Neural progenitor cell (in vitro differentiated cells): ENCODE measurements around the gene SLC7A10. TPM values are rescaled to one million over a fixed set of nuclear protein-coding genes. Genes with fewer than 3 reads are reported as not detected.

Experiments used
- DNase-seq: peaks from one replicate; pipeline ENCODE4 v3.0.0-alpha.2; 2016; ENCODE audit warnings: low spot score
- H2AFZ ChIP-seq: fragments of 200-600 bp; sonication (generic); replicated peaks from 2 replicates; pipeline ENCODE4 v1.6.1; 2016; ENCODE audit warnings: antibody characterized with exemption
- H3F3A ChIP-seq: fragments of 200-600 bp; sonication (generic); 2 replicates; pipeline ENCODE4 v1.6.1; 2016; ENCODE audit warnings: antibody characterized with exemption, low read depth
- H3K27ac ChIP-seq: fragments of 200-600 bp; sonication (generic); 2 replicates; pipeline ENCODE4 v1.5.1; 2016; ENCODE audit warnings: mild to moderate bottlenecking
- H3K27me3 ChIP-seq: fragments of 200-600 bp; sonication (generic); 2 replicates; pipeline ENCODE4 v1.6.1; 2016; ENCODE audit warnings: mild to moderate bottlenecking, moderate library complexity
- H3K36me3 ChIP-seq: fragments of 200-600 bp; sonication (generic); 2 replicates; pipeline ENCODE4 v1.5.1; 2016
- H3K4me1 ChIP-seq: fragments of 200-600 bp; sonication (generic); 2 replicates; pipeline ENCODE4 v1.6.1; 2016; ENCODE audit warnings: mixed run types
- H3K4me2 ChIP-seq: fragments of 200-600 bp; sonication (generic); 2 replicates; pipeline ENCODE4 v1.6.1; 2016
- H3K4me3 ChIP-seq: fragments of 200-600 bp; sonication (generic); 2 replicates; pipeline ENCODE4 v1.5.1; 2016
- H3K79me2 ChIP-seq: fragments of 200-600 bp; sonication (generic); 2 replicates; pipeline ENCODE4 v1.6.1; 2016; ENCODE audit warnings: low read depth
- H3K9ac ChIP-seq: fragments of 200-600 bp; sonication (generic); 2 replicates; pipeline ENCODE4 v1.6.1; 2016
- H3K9me3 ChIP-seq: fragments of 200-600 bp; sonication (generic); 2 replicates; pipeline ENCODE4 v1.5.1; 2016; ENCODE audit warnings: low read depth
- H4K20me1 ChIP-seq: fragments of 200-600 bp; sonication (generic); 2 replicates; pipeline ENCODE4 v1.6.1; 2016; ENCODE audit warnings: low read depth
- H3K27ac Mint-ChIP-seq: 3 replicates; pipeline ENCODE4 v1.8.0; 2021; ENCODE audit warnings: mixed read lengths
- H3K27me3 Mint-ChIP-seq: 2 replicates; pipeline ENCODE4 v1.8.0; 2022; ENCODE audit warnings: low read depth, mild to moderate bottlenecking, inconsistent platforms, moderate library complexity, mixed read lengths; ENCODE audit not compliant: insufficient read depth
- H3K36me3 Mint-ChIP-seq: 3 replicates; pipeline ENCODE4 v1.8.0; 2021; ENCODE audit warnings: mixed read lengths
- H3K4me1 Mint-ChIP-seq: 3 replicates; pipeline ENCODE4 v1.8.0; 2021; ENCODE audit warnings: mixed read lengths
- H3K4me3 Mint-ChIP-seq: 3 replicates; pipeline ENCODE4 v1.8.0; 2021; ENCODE audit warnings: mild to moderate bottlenecking, moderate library complexity, mixed read lengths
- H3K9me3 Mint-ChIP-seq: 3 replicates; pipeline ENCODE4 v1.8.0; 2020; ENCODE audit warnings: mixed read lengths
- EZH2 ChIP-seq: fragments of 200-600 bp; sonication (generic); IDR thresholded peaks from 2 replicates; pipeline ENCODE4 v1.6.1; 2017; ENCODE audit warnings: antibody characterized with exemption, mild to moderate bottlenecking, moderate library complexity
- EZH2phosphoT487 ChIP-seq: fragments of 200-600 bp; sonication (generic); IDR thresholded peaks from 2 replicates; pipeline ENCODE4 v1.6.1; 2017; ENCODE audit warnings: antibody characterized with exemption
- total RNA-seq: library from RNA; depleted of rRNA; stranded (reverse); fragments of >200 nt; gene quantifications from 2 replicates; pipeline ENCODE4 v1.2.3, GENCODE V29; 2015; ENCODE audit warnings: low replicate concordance
- TF ChIP-seq, protein P1 (sequence below): fragments of 200-600 bp; sonication (generic); IDR thresholded peaks from 2 replicates; pipeline ENCODE4 v1.5.1; 2017; ENCODE audit warnings: antibody characterized with exemption, mild to moderate bottlenecking

The SLC7A10 gene
- total RNA-seq, 1 donor from 2014 or later = 0.79 TPM

DNA sequence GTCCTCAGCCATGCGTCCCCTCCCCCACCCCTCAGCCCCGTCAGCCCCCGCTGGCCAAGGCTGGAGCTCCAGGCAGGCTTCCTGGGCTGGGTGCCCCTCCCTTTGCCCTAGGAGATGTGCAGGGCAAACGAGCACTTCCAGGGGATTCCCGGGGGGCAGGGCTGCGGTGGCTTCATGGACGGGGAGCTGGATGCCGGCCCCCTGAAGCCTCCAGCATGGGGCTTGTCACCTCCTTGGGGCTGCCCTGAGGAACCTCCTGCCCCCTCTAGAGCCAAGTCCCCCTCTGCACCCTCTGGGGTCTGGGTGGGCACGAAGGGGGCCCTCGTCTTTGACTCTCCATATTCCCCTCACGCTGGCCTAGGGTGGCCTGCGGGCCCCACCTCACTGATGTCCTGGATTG is 25.4 kb upstream of the SLC7A10 start:
- Histone ChIP-seq H3K36me3 (no peaks in the 10 kb centered on the region), H3K79me2 (no peaks in the 10 kb centered on the region), H3K9ac (no peak overlapping the region), H3K4me1 (no peaks in the 10 kb centered on the region), H3K27ac (no peak overlapping the region), H4K20me1 (no peaks in the 10 kb centered on the region), H3K4me3 (no peak overlapping the region), H3K9me3 (no peaks in the 10 kb centered on the region), H3K27me3 (no peaks in the 10 kb centered on the region), H3K4me2 (no peak overlapping the region), H3F3A (peaks cover 3% of the 10 kb centered on the region), H2AFZ (no peak overlapping the region)
- TF ChIP-seq, protein P1, sequence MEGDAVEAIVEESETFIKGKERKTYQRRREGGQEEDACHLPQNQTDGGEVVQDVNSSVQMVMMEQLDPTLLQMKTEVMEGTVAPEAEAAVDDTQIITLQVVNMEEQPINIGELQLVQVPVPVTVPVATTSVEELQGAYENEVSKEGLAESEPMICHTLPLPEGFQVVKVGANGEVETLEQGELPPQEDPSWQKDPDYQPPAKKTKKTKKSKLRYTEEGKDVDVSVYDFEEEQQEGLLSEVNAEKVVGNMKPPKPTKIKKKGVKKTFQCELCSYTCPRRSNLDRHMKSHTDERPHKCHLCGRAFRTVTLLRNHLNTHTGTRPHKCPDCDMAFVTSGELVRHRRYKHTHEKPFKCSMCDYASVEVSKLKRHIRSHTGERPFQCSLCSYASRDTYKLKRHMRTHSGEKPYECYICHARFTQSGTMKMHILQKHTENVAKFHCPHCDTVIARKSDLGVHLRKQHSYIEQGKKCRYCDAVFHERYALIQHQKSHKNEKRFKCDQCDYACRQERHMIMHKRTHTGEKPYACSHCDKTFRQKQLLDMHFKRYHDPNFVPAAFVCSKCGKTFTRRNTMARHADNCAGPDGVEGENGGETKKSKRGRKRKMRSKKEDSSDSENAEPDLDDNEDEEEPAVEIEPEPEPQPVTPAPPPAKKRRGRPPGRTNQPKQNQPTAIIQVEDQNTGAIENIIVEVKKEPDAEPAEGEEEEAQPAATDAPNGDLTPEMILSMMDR = no peak
- TF ChIP-seq EZH2 (no peak), EZH2phosphoT487 (no peak)
- H3K27me3 Mint-ChIP-seq = peaks cover 8% of the 10 kb centered on the region
- no peak for DNase-seq
- no peak overlapping the region for H3K27ac Mint-ChIP-seq
- no peak overlapping the region for H3K4me3 Mint-ChIP-seq
- H3K36me3 Mint-ChIP-seq = no peaks in the 10 kb centered on the region
- no peaks in the 10 kb centered on the region for H3K4me1 Mint-ChIP-seq
- H3K9me3 Mint-ChIP-seq = no peaks in the 10 kb centered on the region

DNA sequence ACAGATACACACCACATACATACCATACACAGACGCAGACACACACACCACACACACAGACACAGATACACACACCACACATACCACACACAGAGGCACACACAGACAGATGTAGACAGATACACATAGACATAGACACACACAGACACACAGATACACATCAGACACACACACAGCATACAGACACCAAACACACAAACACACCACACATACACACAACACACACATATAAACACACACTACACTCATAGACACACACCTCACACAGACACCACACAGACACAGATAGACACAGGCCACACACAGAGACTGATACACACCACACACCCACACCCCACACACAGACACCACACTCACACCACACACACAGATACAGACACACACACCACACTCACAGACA is 24.9 kb upstream of the SLC7A10 start:
- H3F3A ChIP-seq = peaks cover 3% of the 10 kb centered on the region
- Mint-ChIP-seq H3K36me3 (no peaks in the 10 kb centered on the region), H3K9me3 (no peaks in the 10 kb centered on the region), H3K27me3 (peaks cover 6% of the 10 kb centered on the region), H3K27ac (no peak overlapping the region), H3K4me1 (no peaks in the 10 kb centered on the region), H3K4me3 (no peak overlapping the region)
- no peaks in the 10 kb centered on the region for H3K27me3 ChIP-seq
- no peak for DNase-seq
- H3K79me2 ChIP-seq = no peaks in the 10 kb centered on the region
- TF ChIP-seq EZH2phosphoT487 (no peak), EZH2 (no peak)
- TF ChIP-seq, protein P1 = no peak
- no peak overlapping the region for H3K4me3 ChIP-seq
- no peak overlapping the region for H2AFZ ChIP-seq
- no peak overlapping the region for H3K4me2 ChIP-seq
- H3K4me1 ChIP-seq = no peaks in the 10 kb centered on the region
- H4K20me1 ChIP-seq = no peaks in the 10 kb centered on the region
- no peak overlapping the region for H3K27ac ChIP-seq
- no peaks in the 10 kb centered on the region for H3K36me3 ChIP-seq
- H3K9ac ChIP-seq = no peak overlapping the region
- H3K9me3 ChIP-seq = peaks cover 4% of the 10 kb centered on the region

DNA sequence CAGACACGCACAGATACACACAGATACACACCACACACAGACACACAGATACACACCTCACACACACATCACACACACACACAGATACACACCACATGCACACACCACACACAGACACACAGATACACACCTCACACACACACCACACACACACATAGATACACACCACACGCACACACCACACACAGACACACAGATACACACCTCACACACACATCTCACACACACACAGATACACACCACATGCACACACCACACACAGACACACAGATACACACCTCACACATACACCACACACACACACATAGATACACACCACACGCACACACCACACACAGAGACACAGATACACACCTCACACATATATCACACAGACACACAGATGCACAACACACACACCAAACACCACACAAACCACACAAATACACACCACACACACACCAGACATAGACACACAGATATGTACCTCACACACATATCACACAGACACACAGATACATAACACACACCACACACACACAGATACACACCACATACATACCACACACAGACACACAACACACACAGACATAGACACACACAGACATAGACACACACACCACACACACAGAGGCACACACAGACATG is 24.2 kb upstream of the SLC7A10 start:
- peaks cover 3% of the 10 kb centered on the region for H3F3A ChIP-seq
- H3K4me3 Mint-ChIP-seq = no peak overlapping the region
- H2AFZ ChIP-seq = no peak overlapping the region
- H3K36me3 Mint-ChIP-seq = no peaks in the 10 kb centered on the region
- no peaks in the 10 kb centered on the region for H3K4me1 Mint-ChIP-seq
- TF ChIP-seq EZH2phosphoT487 = no peak
- TF ChIP-seq, protein P1 = no peak
- no peak for TF ChIP-seq EZH2
- no peaks in the 10 kb centered on the region for H3K36me3 ChIP-seq
- no peak for DNase-seq
- H3K4me2 ChIP-seq = no peak overlapping the region
- H3K27ac ChIP-seq = no peak overlapping the region
- no peaks in the 10 kb centered on the region for H3K4me1 ChIP-seq
- H3K27me3 ChIP-seq = no peaks in the 10 kb centered on the region
- H3K9me3 Mint-ChIP-seq = peaks cover 2% of the 10 kb centered on the region
- H3K79me2 ChIP-seq = no peaks in the 10 kb centered on the region
- H3K9ac ChIP-seq = no peak overlapping the region
- peaks cover 6% of the 10 kb centered on the region for H3K27me3 Mint-ChIP-seq
- H3K4me3 ChIP-seq = no peak overlapping the region
- no peaks in the 10 kb centered on the region for H4K20me1 ChIP-seq
- peaks cover 5% of the 10 kb centered on the region for H3K9me3 ChIP-seq
- H3K27ac Mint-ChIP-seq = no peak overlapping the region
